Parathyroid adenoma (tissue), 2 donors: Measurements from ENCODE around the gene CFAP46.

ENCODE experiments used
- H2AFZ ChIP-seq: fragments of 300-600 bp; sonication (generic); one replicate; pipeline ENCODE4 v1.7.0; 2017; ENCODE audit warnings: antibody characterized with exemption, mild to moderate bottlenecking
- H3K27ac ChIP-seq: fragments of 300-600 bp; sonication (generic); one replicate; pipeline ENCODE4 v1.7.0; 2017
- H3K27me3 ChIP-seq: fragments of 300-600 bp; sonication (generic); one replicate; pipeline ENCODE4 v1.7.0; 2017; ENCODE audit warnings: low read length; ENCODE audit not compliant: control insufficient read depth, insufficient read depth
- H3K36me3 ChIP-seq: fragments of 300-600 bp; sonication (generic); one replicate; pipeline ENCODE4 v1.7.0; 2017; ENCODE audit warnings: low read length; ENCODE audit not compliant: control insufficient read depth, insufficient read depth
- H3K4me1 ChIP-seq: fragments of 300-600 bp; sonication (generic); one replicate; pipeline ENCODE4 v1.7.0; 2017; ENCODE audit warnings: control low read depth
- H3K4me2 ChIP-seq: fragments of 300-600 bp; sonication (generic); one replicate; pipeline ENCODE4 v1.7.0; 2017; ENCODE audit warnings: low read length
- H3K4me3 ChIP-seq: fragments of 300-600 bp; sonication (generic); one replicate; pipeline ENCODE4 v1.7.0; 2017; ENCODE audit warnings: low read depth, low read length
- H3K79me2 ChIP-seq: fragments of 300-600 bp; sonication (generic); one replicate; pipeline ENCODE4 v1.7.0; 2017; ENCODE audit warnings: control low read depth
- H3K9ac ChIP-seq: fragments of 300-600 bp; sonication (generic); one replicate; pipeline ENCODE4 v1.7.0; 2017; ENCODE audit warnings: mild to moderate bottlenecking
- H3K9me3 ChIP-seq: fragments of 300-600 bp; sonication (generic); one replicate; pipeline ENCODE4 v1.7.0; 2017; ENCODE audit warnings: low read length; ENCODE audit not compliant: control insufficient read depth
- TF ChIP-seq, protein P1 (sequence below): fragments of 300-600 bp; sonication (generic); IDR thresholded peaks from one replicate; pipeline ENCODE4 v1.7.0; 2017; ENCODE audit warnings: antibody characterized with exemption, mild to moderate bottlenecking
- donor health status: primary hyperparathyroidism.

CFAP46 gene

GRCh38 chr10:132851451-132851850, 90.9 kb downstream of the CFAP46 start:
- Histone ChIP-seq H3K27me3 (no peaks in the 10 kb centered on the region), H3K4me2 (no peak overlapping the region), H3K27ac (no peak overlapping the region), H3K36me3 (no peaks in the 10 kb centered on the region), H2AFZ (no peak overlapping the region), H3K9ac (no peak overlapping the region), H3K4me1 (no peaks in the 10 kb centered on the region), H3K9me3 (no peaks in the 10 kb centered on the region), H3K79me2 (no peaks in the 10 kb centered on the region), H3K4me3 (no peak overlapping the region)
- TF ChIP-seq, protein P1, sequence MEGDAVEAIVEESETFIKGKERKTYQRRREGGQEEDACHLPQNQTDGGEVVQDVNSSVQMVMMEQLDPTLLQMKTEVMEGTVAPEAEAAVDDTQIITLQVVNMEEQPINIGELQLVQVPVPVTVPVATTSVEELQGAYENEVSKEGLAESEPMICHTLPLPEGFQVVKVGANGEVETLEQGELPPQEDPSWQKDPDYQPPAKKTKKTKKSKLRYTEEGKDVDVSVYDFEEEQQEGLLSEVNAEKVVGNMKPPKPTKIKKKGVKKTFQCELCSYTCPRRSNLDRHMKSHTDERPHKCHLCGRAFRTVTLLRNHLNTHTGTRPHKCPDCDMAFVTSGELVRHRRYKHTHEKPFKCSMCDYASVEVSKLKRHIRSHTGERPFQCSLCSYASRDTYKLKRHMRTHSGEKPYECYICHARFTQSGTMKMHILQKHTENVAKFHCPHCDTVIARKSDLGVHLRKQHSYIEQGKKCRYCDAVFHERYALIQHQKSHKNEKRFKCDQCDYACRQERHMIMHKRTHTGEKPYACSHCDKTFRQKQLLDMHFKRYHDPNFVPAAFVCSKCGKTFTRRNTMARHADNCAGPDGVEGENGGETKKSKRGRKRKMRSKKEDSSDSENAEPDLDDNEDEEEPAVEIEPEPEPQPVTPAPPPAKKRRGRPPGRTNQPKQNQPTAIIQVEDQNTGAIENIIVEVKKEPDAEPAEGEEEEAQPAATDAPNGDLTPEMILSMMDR: no peak

GRCh38 chr10:132850896-132851295, 91.5 kb downstream of the CFAP46 start:
- no peak overlapping the region for H3K4me2 ChIP-seq
- H3K27ac ChIP-seq: no peak overlapping the region
- H3K36me3 ChIP-seq: no peaks in the 10 kb centered on the region
- no peaks in the 10 kb centered on the region for H3K4me1 ChIP-seq
- no peaks in the 10 kb centered on the region for H3K27me3 ChIP-seq
- H3K4me3 ChIP-seq: no peak overlapping the region
- H3K79me2 ChIP-seq: no peaks in the 10 kb centered on the region
- no peak overlapping the region for H2AFZ ChIP-seq
- H3K9ac ChIP-seq: no peak overlapping the region
- TF ChIP-seq, protein P1: no peak
- H3K9me3 ChIP-seq: no peaks in the 10 kb centered on the region

GRCh38 chr10:132850246-132850645, 92.1 kb downstream of the CFAP46 start:
- Histone ChIP-seq H3K4me2 (no peak overlapping the region), H3K27ac (no peak overlapping the region), H3K27me3 (no peaks in the 10 kb centered on the region), H3K4me1 (no peaks in the 10 kb centered on the region), H3K36me3 (no peaks in the 10 kb centered on the region), H3K79me2 (no peaks in the 10 kb centered on the region), H2AFZ (no peak overlapping the region), H3K9ac (no peak overlapping the region), H3K9me3 (no peaks in the 10 kb centered on the region), H3K4me3 (no peak overlapping the region)
- TF ChIP-seq, protein P1: no peak

- no peaks in the 10 kb centered on the region for H3K4me1 ChIP-seq
- no peaks in the 10 kb centered on the region for H3K9me3 ChIP-seq
- no peaks in the 10 kb centered on the region for H3K27me3 ChIP-seq
- H3K27ac ChIP-seq: no peak overlapping the region
- no peaks in the 10 kb centered on the region for H3K79me2 ChIP-seq
- TF ChIP-seq, protein P1: no peak
- no peaks in the 10 kb centered on the region for H3K36me3 ChIP-seq
- no peak overlapping the region for H3K4me3 ChIP-seq
- no peak overlapping the region for H2AFZ ChIP-seq
- no peak overlapping the region for H3K9ac ChIP-seq
- no peak overlapping the region for H3K4me2 ChIP-seq
Observed at GRCh38 chr10:132849546-132850031, 92.8 kb downstream of the CFAP46 start.

DNA sequence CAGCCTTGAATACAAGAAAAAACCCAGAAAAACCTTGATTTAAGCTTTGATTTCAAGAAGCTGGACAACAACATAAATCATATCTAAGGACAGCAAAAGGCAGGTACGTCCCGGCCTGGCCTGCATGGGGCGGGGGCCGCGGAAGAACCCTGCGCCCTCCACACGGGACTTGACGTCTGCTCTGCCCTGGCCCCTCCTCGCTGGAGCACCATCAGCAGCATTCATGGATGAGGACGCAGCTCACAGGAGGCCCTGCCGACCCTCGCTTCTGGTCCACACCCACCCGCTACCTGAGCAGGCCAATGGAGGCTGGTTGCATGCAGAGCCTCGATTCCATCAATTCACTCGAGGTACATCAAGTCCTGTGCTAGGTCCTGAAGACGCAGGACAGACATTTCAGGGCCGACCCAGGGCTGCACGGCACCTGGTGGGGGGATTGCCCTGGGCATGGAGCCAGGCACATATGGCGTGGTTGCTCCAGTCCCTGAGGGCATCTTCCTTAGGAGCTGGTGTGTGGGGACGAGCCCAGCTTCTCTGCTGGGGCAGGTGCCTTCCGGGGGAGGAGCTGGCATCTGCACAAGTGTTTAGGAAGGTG, 93.3 kb downstream of the CFAP46 start:
- Histone ChIP-seq H3K9ac (no peak overlapping the region), H3K4me3 (no peak overlapping the region), H3K79me2 (no peaks in the 10 kb centered on the region), H3K27me3 (no peaks in the 10 kb centered on the region), H3K27ac (no peak overlapping the region), H3K9me3 (no peaks in the 10 kb centered on the region), H2AFZ (no peak overlapping the region), H3K4me2 (no peak overlapping the region), H3K4me1 (no peaks in the 10 kb centered on the region), H3K36me3 (no peaks in the 10 kb centered on the region)
- TF ChIP-seq, protein P1: no peak
